ENCODE results near the gene OR3A3. TPM values are rescaled to one million over a fixed set of nuclear protein-coding genes. Genes with fewer than 3 reads are reported as not detected.

OR3A3 gene
- not detected in 2 replicates for total RNA-seq (2021; fragmentation: NEBNext Ultra II Directional; extraction: Animal tissue kit (Norgen Biotek cat#: 25700))
- not detected in 2 replicates for polyA plus RNA-seq (2011; rRNA removed)
- not detected for polyA plus RNA-seq (2011; cell fraction: cytosol; rRNA removed)
- not detected for polyA plus RNA-seq (2011; cell fraction: nucleus; rRNA removed)
- not detected in 4 replicates for polyA plus RNA-seq (2012, experiment 1 of 2)
- polyA plus RNA-seq (2012, experiment 2 of 2) = not detected
- polyA plus RNA-seq (2013, experiment 1 of 2) = not detected
- polyA plus RNA-seq (2013, experiment 2 of 2) = not detected
- not detected in 2 replicates for polyA minus RNA-seq (2011; rRNA and poly(A)+ RNA removed)
- polyA minus RNA-seq (2011; cell fraction: cytosol; rRNA and poly(A)+ RNA removed) = not detected
- not detected for polyA minus RNA-seq (2011; cell fraction: nucleus; rRNA and poly(A)+ RNA removed)
- long read RNA-seq, experiment 1 = 0 reads
- long read RNA-seq, experiment 2 = 0 reads

DNA sequence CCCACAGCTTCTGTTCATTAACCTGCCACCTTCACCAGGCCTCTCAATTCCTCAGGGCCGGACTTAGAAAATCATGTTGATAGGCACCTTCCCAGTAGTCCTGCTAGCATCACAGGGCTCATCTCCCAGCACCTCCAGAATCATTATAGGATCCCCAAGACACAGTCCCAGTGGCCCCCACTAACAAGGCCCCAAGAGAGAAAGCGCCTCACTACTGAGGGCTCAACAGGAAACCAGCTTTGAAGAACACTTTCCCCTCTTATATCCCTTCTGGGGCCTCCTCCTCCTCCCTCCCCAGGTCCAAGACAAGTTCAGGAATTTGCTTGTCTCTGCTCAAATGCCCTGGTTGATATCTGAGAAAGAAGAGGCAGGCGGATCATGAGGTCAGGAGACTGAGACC is at the start of gene OR3A3:
OR3A3 (plus strand) TSS at position 301 of the 400 bp plus-strand sequence.
- H3K18ac ChIP-seq (ENCODE audit: extremely low read depth, low read length) = no peak within 1 kb of the TSS
- WGBS, 2 experiments (ENCODE audit: extremely low coverage in 1 of 2, insufficient coverage in 1 of 2, insufficient read length in 1 of 2, insufficient replicate concordance in 2 of 2, low coverage in 1 of 2, low lambda C conversion rate in 2 of 2, missing lambda C conversion rate in 1 of 2) = 72% methylated on average over 3 of the region's 3 CpGs; no CpG with 5 or more reads in 1 of the 2 experiments
- no peak within 1 kb of the TSS for H4K8ac ChIP-seq (ENCODE audit: extremely low read depth, insufficient read depth, low read length)
- no peak within 1 kb of the TSS for H3K4me3 ChIP-seq (ENCODE audit: extremely low read depth in 1 of 4, insufficient read depth in 2 of 4, low read depth in 3 of 4, low read length in 4 of 4)
- no peaks in the 10 kb centered on the region for H4K20me1 ChIP-seq (replicated peaks in 1 of 2; ENCODE audit: control insufficient read depth in 1 of 2, insufficient read depth in 2 of 2, low read length in 2 of 2)
- no peak within 1 kb of the TSS for H3K9ac ChIP-seq (replicated peaks in 1 of 4; ENCODE audit: extremely low read depth in 1 of 4, low read depth in 3 of 4, low read length in 3 of 4)
- no peak for FAIRE-seq
- H3K79me1 ChIP-seq (ENCODE audit: low read depth, low read length) = no peaks in the 10 kb centered on the region
- H3K4ac ChIP-seq (replicated peaks; ENCODE audit: insufficient read length, low read depth, low read length) = no peak within 1 kb of the TSS
- no peak within 1 kb of the TSS for H2BK120ac ChIP-seq (replicated peaks; ENCODE audit: low read depth, low read length)
- no peak for DNase-seq (ENCODE audit: low read depth in 1 of 2, low spot score in 2 of 2)
- H3K36me3 ChIP-seq (ENCODE audit: control insufficient read depth in 2 of 4, insufficient read depth in 4 of 4, low read length in 3 of 4) = no peaks in the 10 kb centered on the region
- no peaks in the 10 kb centered on the region for H3K27me3 ChIP-seq (replicated peaks in 1 of 4; ENCODE audit: control insufficient read depth in 3 of 4, extremely low read depth in 1 of 4, insufficient read depth in 3 of 4, low read length in 3 of 4)
- no peak within 1 kb of the TSS for H3K4me2 ChIP-seq (ENCODE audit: insufficient read depth in 1 of 2, low read depth in 2 of 2, low read length in 2 of 2)
- H3K79me2 ChIP-seq (ENCODE audit: control insufficient read depth in 1 of 2, insufficient read depth in 2 of 2, low read length in 2 of 2) = no peaks in the 10 kb centered on the region
- H3K9me3 ChIP-seq (ENCODE audit: insufficient read depth in 2 of 2, low read depth in 1 of 2, low read length in 1 of 2) = peaks cover 18 to 19% of the 10 kb centered on the region in 2 experiments
- CTCF ChIA-PET (ENCODE audit: partially characterized antibody) = no interaction called here
- no peak within 1 kb of the TSS for H3K27ac ChIP-seq (ENCODE audit: low read depth, low read length)
- no peak within 1 kb of the TSS for H4K5ac ChIP-seq (ENCODE audit: insufficient read length, low read depth, low read length)
- no peak within 1 kb of the TSS for H2BK20ac ChIP-seq (ENCODE audit: low read length)
- no peak within 1 kb of the TSS for H2AFZ ChIP-seq (ENCODE audit: low read length)
- no peaks in the 10 kb centered on the region for H3K23me2 ChIP-seq (ENCODE audit: low read depth, low read length)
- no peak within 1 kb of the TSS for H3K56ac ChIP-seq (replicated peaks; ENCODE audit: insufficient read length, low read depth, low read length)
- no peaks in the 10 kb centered on the region for H3K4me1 ChIP-seq (replicated peaks in 1 of 4; ENCODE audit: control insufficient read depth in 3 of 4, insufficient read depth in 4 of 4, low read length in 3 of 4)
- no peak within 1 kb of the TSS for H4K91ac ChIP-seq (replicated peaks; ENCODE audit: insufficient read length, low read length)
- H2BK15ac ChIP-seq (ENCODE audit: low read length) = no peak within 1 kb of the TSS
- no peak within 1 kb of the TSS for H3K14ac ChIP-seq (ENCODE audit: insufficient read length)
- H2BK5ac ChIP-seq (ENCODE audit: low read depth, low read length) = no peak within 1 kb of the TSS
- H3K23ac ChIP-seq (ENCODE audit: insufficient read length) = no peak within 1 kb of the TSS
- no peak within 1 kb of the TSS for H2BK12ac ChIP-seq (ENCODE audit: low read depth, low read length)
- POLR2A ChIA-PET (ENCODE audit: partially characterized antibody) = no interaction called here
- H2AK5ac ChIP-seq (ENCODE audit: low read depth, low read length) = no peak within 1 kb of the TSS
- TF ChIP-seq ASH2L (IDR thresholded peaks at IDR 0.05; ENCODE audit: low read length) (no peak), CTBP2 (IDR thresholded peaks at IDR 0.05; ENCODE audit: borderline replicate concordance, insufficient read depth, insufficient read length, low read length) (no peak), FOSL1 (IDR thresholded peaks at IDR 0.05; ENCODE audit: insufficient read depth, low read depth, low read length) (no peak), POLR2A (IDR thresholded peaks at IDR 0.05; ENCODE audit: control extremely low read depth in 1 of 2, low read depth in 2 of 2, low read length in 2 of 2) (no peak), SP4 (IDR thresholded peaks at IDR 0.05; ENCODE audit: low read length) (no peak), CBX5 (IDR thresholded peaks at IDR 0.05; ENCODE audit: low read depth, low read length) (no peak)
- TF ChIP-seq, protein P1, sequence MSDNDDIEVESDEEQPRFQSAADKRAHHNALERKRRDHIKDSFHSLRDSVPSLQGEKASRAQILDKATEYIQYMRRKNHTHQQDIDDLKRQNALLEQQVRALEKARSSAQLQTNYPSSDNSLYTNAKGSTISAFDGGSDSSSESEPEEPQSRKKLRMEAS (IDR thresholded peaks at IDR 0.05) = no peak
